HFF-Myc (cell line): ENCODE data around the gene RPL31.
A peak's percentile ranks its signal among the peaks of the same experiment; 100 is the strongest.

ENCODE experiments used
- DNase-seq: peaks from one replicate; pipeline ENCODE4 v3.0.0-alpha.2; 2011; ENCODE audit warnings: low read depth; ENCODE audit errors: extremely low read depth
- H3K4me3 ChIP-seq: replicated peaks from 2 replicates; pipeline ENCODE4 v1.5.1; 2011; ENCODE audit warnings: low read depth, mild to moderate bottlenecking, control low read depth, low read length
- CTCF ChIP-seq: IDR thresholded peaks from 2 replicates; pipeline ENCODE4 v1.5.1; 2012; ENCODE audit warnings: mild to moderate bottlenecking, low read depth, low read length, control low read depth; ENCODE audit errors: missing control alignments

RPL31 gene

GRCh38 chr2:101001691-101002561, at the start of gene RPL31:
Gene RPL31 (plus strand): TSS chr2:101002289. CDS start chr2:101002702, 413 bp downstream.
- no peak for TF ChIP-seq CTCF
- peak; percentile 93 for DNase-seq
- H3K4me3 ChIP-seq: peak within 1 kb of the TSS; percentile 87

GRCh38 chr2:100952512-100952911, 49.6 kb upstream of the RPL31 start:
- H3K4me3 ChIP-seq: no peak overlapping the region
- TF ChIP-seq CTCF: no peak
- no peak for DNase-seq

GRCh38 chr2:100953406-100954043, 48.6 kb upstream of the RPL31 start:
- H3K4me3 ChIP-seq: no peak overlapping the region
- TF ChIP-seq CTCF: no peak
- no peak for DNase-seq

- no peak for DNase-seq
- H3K4me3 ChIP-seq: no peak overlapping the region
- TF ChIP-seq CTCF: no peak
Observed at GRCh38 chr2:100954044-100954420, 48.1 kb upstream of the RPL31 start.

- no peak overlapping the region for H3K4me3 ChIP-seq
- no peak for TF ChIP-seq CTCF
- DNase-seq: no peak
Observed at GRCh38 chr2:100955226-100955625, 46.9 kb upstream of the RPL31 start.

- DNase-seq: no peak
- TF ChIP-seq CTCF: no peak
- H3K4me3 ChIP-seq: no peak overlapping the region
Observed at GRCh38 chr2:100956081-100956480, 46.0 kb upstream of the RPL31 start.
